Progenitor cell of endocrine pancreas (in vitro differentiated cells): ENCODE data around the gene TRIOBP. TPM values are rescaled to one million over a fixed set of nuclear protein-coding genes. Genes with fewer than 3 reads are reported as not detected.

Source experiments
- DNase-seq: peaks from one replicate; pipeline ENCODE4 v3.0.0; 2021; ENCODE audit warnings: low spot score; ENCODE audit not compliant: unreplicated experiment
- H3K27ac Mint-ChIP-seq: 2 replicates; pipeline ENCODE4 v1.8.0; 2021; ENCODE audit warnings: mild to moderate bottlenecking, moderate library complexity, mixed read lengths
- H3K27me3 Mint-ChIP-seq: 2 replicates; pipeline ENCODE4 v1.8.0; 2021; ENCODE audit warnings: mixed read lengths
- H3K36me3 Mint-ChIP-seq: 2 replicates; pipeline ENCODE4 v1.8.0; 2022; ENCODE audit warnings: mixed read lengths; ENCODE audit not compliant: insufficient read depth
- H3K4me1 Mint-ChIP-seq: 2 replicates; pipeline ENCODE4 v1.8.0; 2021; ENCODE audit warnings: low read depth, mixed read lengths
- H3K4me3 Mint-ChIP-seq: 2 replicates; pipeline ENCODE4 v1.8.0; 2021; ENCODE audit warnings: low read depth, mild to moderate bottlenecking, moderate library complexity, mixed read lengths
- H3K9me3 Mint-ChIP-seq: 2 replicates; pipeline ENCODE4 v1.8.0; 2021; ENCODE audit warnings: low read depth, mixed read lengths
- CTCF ChIP-seq: fragments of 200-600 bp; sonication (generic); IDR thresholded peaks from one replicate; pipeline ENCODE4 v1.5.0; 2021; ENCODE audit warnings: antibody characterized with exemption, mild to moderate bottlenecking; ENCODE audit not compliant: unreplicated experiment
- total RNA-seq: library from RNA; stranded (reverse); gene quantifications from 2 replicates; pipeline ENCODE4 v1.2.1, GENCODE V29; 2021

The TRIOBP gene
- total RNA-seq, 1 donor from 2014 or later = 78.7 TPM

- peaks cover 36% of the 10 kb centered on the region for H3K4me1 Mint-ChIP-seq
- peaks cover 2% of the 10 kb centered on the region for H3K27me3 Mint-ChIP-seq
- peak overlapping the region; percentile 95 for H3K27ac Mint-ChIP-seq
- TF ChIP-seq CTCF = no peak
- H3K9me3 Mint-ChIP-seq = no peaks in the 10 kb centered on the region
- no peaks in the 10 kb centered on the region for H3K36me3 Mint-ChIP-seq
- DNase-seq = peak; percentile 69
- peak overlapping the region; percentile 84 for H3K4me3 Mint-ChIP-seq
These were observed 108.3 kb downstream of the TRIOBP start for GRCh38 chr22:37804881-37805809.

GRCh38 chr22:37805810-37806277 is 109.0 kb downstream of the TRIOBP start:
- Mint-ChIP-seq H3K27ac (peak overlapping the region; percentile 95), H3K4me1 (peaks cover 36% of the 10 kb centered on the region), H3K36me3 (no peaks in the 10 kb centered on the region), H3K27me3 (no peaks in the 10 kb centered on the region), H3K9me3 (no peaks in the 10 kb centered on the region), H3K4me3 (peak overlapping the region; percentile 84)
- TF ChIP-seq CTCF = no peak
- no peak for DNase-seq

DNA sequence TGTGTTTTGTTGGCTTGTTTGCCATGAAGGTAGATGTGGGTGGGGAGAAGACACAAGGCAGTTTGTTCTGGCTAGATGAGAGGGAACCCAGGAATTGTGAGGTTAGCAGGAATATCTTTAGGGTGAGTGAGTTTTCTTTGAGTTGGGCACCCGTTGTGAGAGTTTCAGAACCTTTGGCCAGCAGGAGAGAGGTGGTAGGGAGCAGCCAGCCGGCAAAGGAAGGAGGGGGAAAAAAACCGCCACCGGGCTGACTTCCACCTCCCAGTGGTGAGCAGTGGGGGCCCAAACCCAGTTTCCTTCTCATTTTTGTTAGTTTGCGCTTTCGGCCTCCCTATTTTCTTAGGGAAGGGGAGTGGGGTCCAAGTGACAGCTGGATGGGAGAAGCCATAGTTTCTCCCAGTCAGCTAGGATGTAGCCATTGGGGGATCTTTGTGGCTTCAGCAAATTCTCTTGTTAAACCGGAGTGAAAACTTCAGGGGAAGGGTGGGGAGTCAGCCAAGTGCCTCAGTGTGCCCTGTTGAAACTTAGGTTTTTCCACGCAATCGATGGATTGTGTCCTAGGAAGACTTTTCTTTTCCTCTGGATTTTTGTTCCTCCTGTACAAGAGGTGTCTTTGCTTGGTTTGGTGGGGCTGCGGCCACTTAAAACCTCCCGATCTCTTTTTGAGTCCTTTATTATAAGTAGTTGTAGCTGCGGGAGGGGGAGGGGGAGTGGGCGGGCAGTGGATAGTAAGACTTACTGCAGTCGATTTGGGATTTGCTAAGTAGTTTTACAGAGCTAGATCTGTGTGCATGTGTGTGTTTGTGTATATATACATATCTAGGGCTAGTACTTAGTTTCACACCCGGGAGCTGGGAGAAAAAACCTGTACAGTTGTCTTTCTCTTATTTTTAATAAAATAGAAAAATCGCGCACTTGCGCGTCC is 109.8 kb downstream of the TRIOBP start:
- no peak for DNase-seq
- H3K9me3 Mint-ChIP-seq = no peaks in the 10 kb centered on the region
- H3K36me3 Mint-ChIP-seq = no peaks in the 10 kb centered on the region
- H3K4me1 Mint-ChIP-seq = peaks cover 36% of the 10 kb centered on the region
- peak overlapping the region; percentile 95 for H3K27ac Mint-ChIP-seq
- H3K4me3 Mint-ChIP-seq = peak overlapping the region; percentile 84
- no peak for TF ChIP-seq CTCF
- H3K27me3 Mint-ChIP-seq = no peaks in the 10 kb centered on the region

DNA sequence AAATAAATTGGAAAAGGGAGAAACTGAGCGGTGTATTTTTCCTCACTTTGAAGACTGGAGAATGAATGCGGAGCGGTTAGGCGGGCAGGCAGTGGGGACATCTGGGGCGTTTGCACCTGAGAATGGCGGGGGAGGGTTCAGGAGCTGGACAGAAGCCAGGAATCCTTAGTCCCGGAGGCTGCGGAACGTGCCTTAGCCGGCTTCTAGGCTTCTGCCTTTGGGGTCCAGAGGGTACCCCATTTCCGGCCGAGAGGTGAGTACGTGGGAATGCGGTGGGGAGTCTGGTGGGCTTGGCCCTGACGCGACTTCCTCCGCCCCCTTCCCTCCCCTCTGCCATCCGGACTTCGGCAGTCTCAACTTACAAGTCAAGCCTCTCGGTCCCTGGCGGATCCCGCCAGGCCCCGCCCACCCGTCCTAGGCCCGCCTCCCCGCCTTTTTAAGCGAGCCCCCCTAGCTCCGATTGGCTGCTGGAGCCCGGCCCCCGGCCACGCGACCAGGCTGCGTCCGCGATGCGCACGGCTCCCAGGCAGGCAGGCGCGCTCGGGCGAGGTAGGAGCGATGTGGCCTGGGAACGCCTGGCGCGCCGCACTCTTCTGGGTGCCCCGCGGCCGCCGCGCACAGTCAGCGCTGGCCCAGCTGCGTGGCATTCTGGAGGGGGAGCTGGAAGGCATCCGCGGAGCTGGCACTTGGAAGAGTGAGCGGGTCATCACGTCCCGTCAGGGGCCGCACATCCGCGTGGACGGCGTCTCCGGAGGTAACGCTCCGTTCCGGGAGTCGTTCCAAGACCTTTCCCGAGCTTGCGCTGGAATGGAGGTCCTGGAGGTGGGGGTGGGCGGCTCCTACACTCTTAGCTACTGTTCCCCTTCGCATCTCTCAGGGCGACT is 110.8 kb downstream of the TRIOBP start, which contains the start of gene GCAT:
GCAT (plus strand) TSS at position 525 of the 884 bp plus-strand sequence; CDS start at position 559, 34 bp downstream.
- H3K36me3 Mint-ChIP-seq = no peaks in the 10 kb centered on the region
- H3K27me3 Mint-ChIP-seq = no peaks in the 10 kb centered on the region
- peak; percentile 91 for DNase-seq
- peak within 1 kb of the TSS; percentile 84 for H3K4me3 Mint-ChIP-seq
- H3K4me1 Mint-ChIP-seq = peaks cover 34% of the 10 kb centered on the region
- no peaks in the 10 kb centered on the region for H3K9me3 Mint-ChIP-seq
- no peak for TF ChIP-seq CTCF
- H3K27ac Mint-ChIP-seq = peak within 1 kb of the TSS; percentile 95
